T-cell (primary cell): ENCODE measurements around the gene NDUFA13. TPM values are rescaled to one million over a fixed set of nuclear protein-coding genes. Genes with fewer than 3 reads are reported as not detected.

Experiments
- ATAC-seq, 4 experiments: fragments of 200-7000 bp in 3 of 4; fragments of 150-1000 bp in 1 of 4; cut with Tn5 transposase; replicated peaks in 1 of 4; 1 replicate in 3 of 4; 2 replicates in 1 of 4; pipeline ENCODE4 v1.10.0; 2021; ENCODE audit warnings: moderate library complexity in 3 of 4, mild to moderate bottlenecking in 2 of 4, moderate number of reproducible peaks in 1 of 4
- CTCF ChIA-PET, 2 donors: fragments of 300-600 bp; sonication (Branson Sonifier 250); formaldehyde crosslinking; loops; one replicate each; lab custom pipeline; 2022; ENCODE audit warnings: antibody characterized with exemption in 2 of 2; lab: Charles Lee
- POLR2A ChIA-PET, 2 donors: fragments of 300-600 bp; sonication (Branson Sonifier 250); formaldehyde crosslinking; loops; one replicate each; lab custom pipeline; 2022; ENCODE audit warnings: antibody characterized with exemption in 2 of 2; lab: Charles Lee
- DNase-seq, 35 experiments: peaks; one replicate each; pipeline versions ENCODE4 v3.0.0 to v3.0.0-alpha.2; 2013 to 2023
- H3K27ac ChIP-seq: one replicate; pipeline ENCODE4 v1.5.1; 2013; ENCODE audit warnings: low read length
- H3K27me3 ChIP-seq, 2 experiments: replicated peaks in 1 of 2; 1 replicate in 1 of 2; 2 replicates in 1 of 2; pipeline versions ENCODE4 v1.6.1 to v1.7.0; 2013; ENCODE audit warnings: low read length in 1 of 2, mixed read lengths in 1 of 2; ENCODE audit not compliant: control insufficient read depth in 2 of 2, insufficient read depth in 2 of 2; ENCODE audit errors: extremely low read depth in 1 of 2
- H3K36me3 ChIP-seq, 2 donors: 1 replicate in 1 of 2; 2 replicates in 1 of 2; pipeline versions ENCODE4 v1.6.1 to v1.7.0; 2013; ENCODE audit warnings: low read length in 1 of 2; ENCODE audit not compliant: control insufficient read depth in 2 of 2, insufficient read depth in 1 of 2; ENCODE audit errors: extremely low read depth in 1 of 2
- H3K4me1 ChIP-seq, 2 experiments: 1 replicate in 1 of 2; 2 replicates in 1 of 2; pipeline versions ENCODE4 v1.6.1 to v1.7.0; 2013; ENCODE audit warnings: low read length in 2 of 2, mixed read lengths in 1 of 2; ENCODE audit not compliant: insufficient read depth in 2 of 2, control insufficient read depth in 1 of 2; ENCODE audit errors: extremely low read depth in 1 of 2
- H3K4me3 ChIP-seq, 2 donors: 1 replicate in 1 of 2; 2 replicates in 1 of 2; pipeline versions ENCODE4 v1.5.1 to v1.7.0; 2013; ENCODE audit warnings: mild to moderate bottlenecking in 2 of 2, low read length in 1 of 2, moderate library complexity in 1 of 2; ENCODE audit not compliant: control insufficient read depth in 1 of 2; ENCODE audit errors: extremely low read depth in 1 of 2
- H3K9me3 ChIP-seq: 2 replicates; pipeline ENCODE4 v1.7.0; 2013
- H3K27ac Mint-ChIP-seq, 2 donors: one replicate each; pipeline ENCODE4 v1.8.0; 2020 to 2021; ENCODE audit warnings: mild to moderate bottlenecking in 2 of 2, mixed read lengths in 2 of 2
- H3K27me3 Mint-ChIP-seq, 2 donors: one replicate each; pipeline ENCODE4 v1.8.0; 2021 to 2022; ENCODE audit warnings: mixed read lengths in 2 of 2
- H3K36me3 Mint-ChIP-seq: one replicate; pipeline ENCODE4 v1.8.0; 2021; ENCODE audit warnings: mixed read lengths
- H3K4me1 Mint-ChIP-seq, 3 donors: one replicate each; pipeline ENCODE4 v1.8.0; 2020 to 2022; ENCODE audit warnings: mixed read lengths in 3 of 3, mild to moderate bottlenecking in 1 of 3
- H3K4me3 Mint-ChIP-seq, 3 donors: one replicate each; pipeline ENCODE4 v1.8.0; 2020 to 2022; ENCODE audit warnings: mild to moderate bottlenecking in 3 of 3, mixed read lengths in 3 of 3, moderate library complexity in 3 of 3
- H3K9me3 Mint-ChIP-seq, 3 donors: one replicate each; pipeline ENCODE4 v1.8.0; 2020 to 2022; ENCODE audit warnings: mixed read lengths in 3 of 3
- WGBS: methylation state at CpG from one replicate; pipeline ENCODE4 v1.1.5; 2013; ENCODE audit warnings: missing lambda C conversion rate; ENCODE audit not compliant: insufficient coverage; 5-methylcytosine and 5-hydroxymethylcytosine counted together
- total RNA-seq, 35 experiments: library from RNA in 6 of 35; stranded (reverse) in 6 of 35; fragments of 120-200 nt in 1 of 35; gene quantifications; one replicate each; pipeline versions ENCODE4 v1.2.1 to v1.2.4 and lab custom pipeline; 2013 to 2026

NDUFA13 gene
- total RNA-seq, 5 donors from 2014 or later (not counting 1 experiment from before 2014, with no cell fraction given) = 188 to 235 (median 233) TPM

DNA sequence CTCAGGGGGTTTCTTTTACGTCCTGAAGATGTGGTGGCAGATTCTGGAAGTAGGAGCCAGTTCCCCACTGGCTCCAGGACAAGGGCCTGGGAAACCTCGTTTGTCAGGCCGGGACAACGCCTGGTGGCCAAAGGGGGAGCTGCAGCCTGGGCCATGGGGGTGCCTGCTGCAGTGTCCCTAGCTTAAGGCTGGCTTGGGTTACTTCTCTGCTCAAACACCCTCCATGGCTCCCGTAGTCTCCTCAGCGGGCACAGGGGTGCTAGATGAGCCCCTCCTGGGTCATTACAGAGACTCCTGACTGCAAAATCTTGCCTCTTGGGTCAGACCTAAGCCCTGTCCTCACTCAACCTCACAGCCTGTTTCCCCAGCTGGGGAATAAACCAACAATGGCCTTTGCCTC lies 36.8 kb downstream of the NDUFA13 start:
- CTCF ChIA-PET = interaction anchor here in 1 of 2 donors (0.6 kb wide), 1 partner anchor 12 kb away, joined by 3 read pairs; no protein-coding TSS in a partner anchor
- Mint-ChIP-seq H3K4me1 (peaks cover 0 to 4% (median 3%) of the 10 kb centered on the region in 3 donors), H3K36me3 (no peaks in the 10 kb centered on the region), H3K27me3 (no peaks in the 10 kb centered on the region), H3K4me3 (no peak overlapping the region), H3K27ac (no peak overlapping the region), H3K9me3 (no peaks in the 10 kb centered on the region)
- POLR2A ChIA-PET = interaction anchor here in 1 of 2 donors (0.6 kb wide), 1 partner anchor 34 kb away, joined by 9 read pairs; no protein-coding TSS in a partner anchor
- Histone ChIP-seq H3K27me3 (peaks cover 0 to 25% of the 10 kb centered on the region in 2 experiments), H3K27ac (no peak overlapping the region), H3K4me1 (peaks cover 0 to 10% of the 10 kb centered on the region in 2 experiments), H3K9me3 (no peaks in the 10 kb centered on the region), H3K36me3 (no peaks in the 10 kb centered on the region), H3K4me3 (no peak overlapping the region)
- ATAC-seq (peak in 2 of 4 experiments; percentile 31 to 53), DNase-seq (peak in 7 of 35 experiments; percentile 17 to 47 (median 26))
- 73% methylated on average over 6 of the region's 6 CpGs for WGBS

DNA sequence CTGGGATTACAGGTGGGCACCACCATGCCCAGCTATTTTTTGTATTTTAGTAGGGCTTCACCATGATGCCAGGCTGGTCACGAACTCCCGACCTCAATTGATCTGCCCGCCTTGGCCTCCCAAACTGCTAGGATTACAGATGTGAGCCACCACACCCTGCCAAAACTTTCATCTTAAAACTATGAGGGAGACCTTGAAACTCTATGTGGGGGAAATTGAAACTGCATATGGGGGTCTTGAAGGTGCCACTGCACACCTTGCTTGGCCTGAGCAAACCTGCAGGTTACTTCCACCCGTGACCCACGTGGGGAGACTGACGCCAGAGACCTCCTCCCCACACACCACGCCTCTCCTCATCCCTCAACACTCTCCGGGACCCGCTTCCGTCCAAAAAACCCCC lies 37.6 kb downstream of the NDUFA13 start:
- ChIA-PET CTCF (interaction anchor here (0.6 to 1.2 kb wide), 7 partner anchors 13 to 400 kb away, joined by 3 to 6 read pairs (median 4); no protein-coding TSS in a partner anchor), POLR2A (no interaction called here)
- no peak overlapping the region for H3K4me3 Mint-ChIP-seq
- Histone ChIP-seq H3K4me3 (no peak overlapping the region), H3K4me1 (peaks cover 0 to 10% of the 10 kb centered on the region in 2 experiments), H3K9me3 (no peaks in the 10 kb centered on the region), H3K27ac (no peak overlapping the region), H3K36me3 (no peaks in the 10 kb centered on the region), H3K27me3 (peaks cover 0 to 17% of the 10 kb centered on the region in 2 experiments)
- H3K4me1 Mint-ChIP-seq = peaks cover 3 to 5% (median 3%) of the 10 kb centered on the region in 3 donors
- DNase-seq = no peak
- peaks cover 2% of the 10 kb centered on the region for H3K36me3 Mint-ChIP-seq
- no peak for ATAC-seq
- H3K27me3 Mint-ChIP-seq = no peaks in the 10 kb centered on the region
- WGBS = 88% methylated on average over 7 of the region's 10 CpGs
- H3K9me3 Mint-ChIP-seq = no peaks in the 10 kb centered on the region
- no peak overlapping the region for H3K27ac Mint-ChIP-seq

- Histone ChIP-seq H3K27me3 (peaks cover 0 to 12% of the 10 kb centered on the region in 2 experiments), H3K4me1 (peaks cover 2 to 11% of the 10 kb centered on the region in 2 experiments), H3K4me3 (no peak overlapping the region), H3K9me3 (no peaks in the 10 kb centered on the region), H3K36me3 (no peaks in the 10 kb centered on the region), H3K27ac (no peak overlapping the region)
- H3K9me3 Mint-ChIP-seq = no peaks in the 10 kb centered on the region
- ChIA-PET POLR2A (no interaction called here), CTCF (interaction anchor here (0.5 to 1.2 kb wide), 8 partner anchors 12 to 400 kb away, joined by 3 to 6 read pairs (median 4); no protein-coding TSS in a partner anchor)
- DNase-seq (peak in 23 of 35 experiments; percentile 22 to 70 (median 39)), ATAC-seq (peak; percentile 53 to 68 (median 57))
- H3K36me3 Mint-ChIP-seq = peaks cover 8% of the 10 kb centered on the region
- no peak overlapping the region for H3K4me3 Mint-ChIP-seq
- H3K4me1 Mint-ChIP-seq = peaks cover 9 to 11% (median 10%) of the 10 kb centered on the region in 3 donors
- no peak overlapping the region for H3K27ac Mint-ChIP-seq
- no peaks in the 10 kb centered on the region for H3K27me3 Mint-ChIP-seq
- WGBS = 78% methylated on average over 23 of the region's 34 CpGs
These were observed 38.3 kb downstream of the NDUFA13 start for GRCh38 chr19:19554074-19555023.

DNA sequence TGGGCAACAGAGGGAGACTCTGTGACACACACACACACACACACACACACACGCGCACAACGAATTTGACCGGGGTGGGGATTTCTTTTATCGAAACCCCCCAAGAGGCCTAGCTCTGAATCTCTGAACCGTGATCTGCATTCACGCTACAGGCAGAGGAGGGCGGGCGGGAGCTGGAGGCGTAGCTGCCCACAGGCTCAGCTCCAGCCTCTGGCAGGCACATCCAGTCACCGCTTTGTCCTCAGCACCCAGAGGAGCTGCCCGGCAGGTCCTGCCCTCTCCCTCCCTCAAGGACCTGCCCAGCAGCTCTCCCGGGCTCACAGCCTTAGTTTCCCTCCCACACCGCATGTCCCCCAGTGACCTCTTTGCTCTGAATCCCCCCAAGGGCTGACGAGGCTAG lies 42.0 kb downstream of the NDUFA13 start:
- Mint-ChIP-seq H3K4me1 (peaks cover 23 to 27% (median 25%) of the 10 kb centered on the region in 3 donors), H3K36me3 (peaks cover 19% of the 10 kb centered on the region), H3K9me3 (no peaks in the 10 kb centered on the region), H3K27ac (no peak overlapping the region), H3K27me3 (no peaks in the 10 kb centered on the region), H3K4me3 (no peak overlapping the region)
- Histone ChIP-seq H3K9me3 (no peaks in the 10 kb centered on the region), H3K27ac (no peak overlapping the region), H3K27me3 (no peaks in the 10 kb centered on the region), H3K36me3 (peaks cover 0 to 9% of the 10 kb centered on the region in 2 donors), H3K4me1 (peaks cover 7 to 24% of the 10 kb centered on the region in 2 experiments), H3K4me3 (no peak overlapping the region)
- 87% methylated on average over 15 of the region's 15 CpGs for WGBS
- ATAC-seq (no peak), DNase-seq (no peak)
- ChIA-PET CTCF (no interaction called here), POLR2A (no interaction called here)

- WGBS = 96% methylated on average over 15 of the region's 16 CpGs
- no peaks in the 10 kb centered on the region for H3K9me3 ChIP-seq
- peaks cover 7 to 29% of the 10 kb centered on the region in 2 experiments for H3K4me1 ChIP-seq
- H3K36me3 Mint-ChIP-seq = peaks cover 19% of the 10 kb centered on the region
- H3K27me3 Mint-ChIP-seq = no peaks in the 10 kb centered on the region
- no peaks in the 10 kb centered on the region for H3K27me3 ChIP-seq
- peaks cover 3 to 9% of the 10 kb centered on the region in 2 donors for H3K36me3 ChIP-seq
- ChIA-PET CTCF (no interaction called here), POLR2A (no interaction called here)
- DNase-seq (no peak), ATAC-seq (no peak)
- peaks cover 25 to 27% (median 26%) of the 10 kb centered on the region in 3 donors for H3K4me1 Mint-ChIP-seq
- H3K27ac Mint-ChIP-seq = no peak overlapping the region
- H3K27ac ChIP-seq = no peak overlapping the region
- H3K4me3 Mint-ChIP-seq = peak overlapping the region in 1 of 3 donors; percentile 42
- H3K9me3 Mint-ChIP-seq = no peaks in the 10 kb centered on the region
- no peak overlapping the region for H3K4me3 ChIP-seq
These were observed 42.6 kb downstream of the NDUFA13 start for GRCh38 chr19:19558636-19559035.

GRCh38 chr19:19559931-19560330 lies 43.9 kb downstream of the NDUFA13 start:
- Histone ChIP-seq H3K4me1 (peaks cover 7 to 20% of the 10 kb centered on the region in 2 experiments), H3K27me3 (no peaks in the 10 kb centered on the region), H3K36me3 (peaks cover 3 to 14% of the 10 kb centered on the region in 2 donors), H3K4me3 (no peak overlapping the region), H3K9me3 (no peaks in the 10 kb centered on the region), H3K27ac (peak overlapping the region; percentile 23)
- WGBS = 75% methylated on average over 3 of the region's 4 CpGs
- peaks cover 21 to 27% (median 23%) of the 10 kb centered on the region in 3 donors for H3K4me1 Mint-ChIP-seq
- ChIA-PET POLR2A (no interaction called here), CTCF (interaction anchor here in 1 of 2 donors (0.7 kb wide), 1 partner anchor 44 kb away, joined by 3 read pairs; no protein-coding TSS in a partner anchor)
- peak; percentile 46 to 71 (median 55) for ATAC-seq
- H3K36me3 Mint-ChIP-seq = peaks cover 28% of the 10 kb centered on the region
- H3K27me3 Mint-ChIP-seq = no peaks in the 10 kb centered on the region
- peak overlapping the region; percentile 58 to 63 for H3K27ac Mint-ChIP-seq
- H3K9me3 Mint-ChIP-seq = no peaks in the 10 kb centered on the region
- peak overlapping the region in 1 of 3 donors; percentile 30 for H3K4me3 Mint-ChIP-seq
- DNase-seq = peak in 2 of 35 experiments; percentile 27
